DOHH2 (cell line): ENCODE data around the gene PVALEF.

Experiments used
- CTCF ChIP-seq: fragments of 200-600 bp; sonication (generic); IDR thresholded peaks from one replicate; pipeline ENCODE4 v1.5.1; 2014; ENCODE audit warnings: antibody characterized with exemption, mild to moderate bottlenecking, low read depth, low read length; ENCODE audit not compliant: poor library complexity, severe bottlenecking
- EZH2phosphoT487 ChIP-seq: fragments of 200-600 bp; sonication (generic); IDR thresholded peaks from 2 replicates; pipeline ENCODE4 v1.6.1; 2017; ENCODE audit warnings: borderline replicate concordance, mild to moderate bottlenecking, antibody characterized with exemption, low read length, moderate library complexity, mixed read lengths

- TF ChIP-seq CTCF (no peak), EZH2phosphoT487 (no peak)
Measured at GRCh38 chr17:81138083-81138482, 27.2 kb upstream of the PVALEF start.
